Measurements from ENCODE around the gene KRTAP5-4.

DNA sequence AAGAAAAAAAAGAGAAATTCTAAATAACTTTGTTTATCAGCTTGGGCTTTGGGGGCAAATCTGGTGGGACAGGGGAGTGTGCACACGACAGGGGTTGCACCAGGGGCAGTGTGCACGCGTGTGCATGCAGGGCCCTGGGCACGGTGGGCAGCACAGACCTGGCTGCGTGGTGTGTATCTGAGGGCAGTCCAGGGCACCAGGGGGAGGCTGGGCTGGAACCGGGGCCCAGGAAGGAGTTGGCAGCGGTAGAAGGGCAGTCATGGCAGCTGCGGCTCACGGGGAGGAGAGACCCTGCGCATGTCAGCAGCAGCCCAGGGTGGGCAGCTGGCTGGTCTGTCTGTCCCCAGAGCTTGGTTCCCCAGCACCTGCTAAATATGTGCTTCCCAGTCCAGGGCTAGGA is 11.9 kb upstream of the KRTAP5-4 start:
- TF ChIP-seq, protein P1, sequence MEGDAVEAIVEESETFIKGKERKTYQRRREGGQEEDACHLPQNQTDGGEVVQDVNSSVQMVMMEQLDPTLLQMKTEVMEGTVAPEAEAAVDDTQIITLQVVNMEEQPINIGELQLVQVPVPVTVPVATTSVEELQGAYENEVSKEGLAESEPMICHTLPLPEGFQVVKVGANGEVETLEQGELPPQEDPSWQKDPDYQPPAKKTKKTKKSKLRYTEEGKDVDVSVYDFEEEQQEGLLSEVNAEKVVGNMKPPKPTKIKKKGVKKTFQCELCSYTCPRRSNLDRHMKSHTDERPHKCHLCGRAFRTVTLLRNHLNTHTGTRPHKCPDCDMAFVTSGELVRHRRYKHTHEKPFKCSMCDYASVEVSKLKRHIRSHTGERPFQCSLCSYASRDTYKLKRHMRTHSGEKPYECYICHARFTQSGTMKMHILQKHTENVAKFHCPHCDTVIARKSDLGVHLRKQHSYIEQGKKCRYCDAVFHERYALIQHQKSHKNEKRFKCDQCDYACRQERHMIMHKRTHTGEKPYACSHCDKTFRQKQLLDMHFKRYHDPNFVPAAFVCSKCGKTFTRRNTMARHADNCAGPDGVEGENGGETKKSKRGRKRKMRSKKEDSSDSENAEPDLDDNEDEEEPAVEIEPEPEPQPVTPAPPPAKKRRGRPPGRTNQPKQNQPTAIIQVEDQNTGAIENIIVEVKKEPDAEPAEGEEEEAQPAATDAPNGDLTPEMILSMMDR (conservative IDR thresholded peaks at IDR 0.05 in 1 of 2, IDR thresholded peaks at IDR 0.05 in 1 of 2; ENCODE audit: low read depth in 1 of 2, low read length in 2 of 2), result no peak
- no peak for TF ChIP-seq EZH2 (IDR thresholded peaks at IDR 0.05; ENCODE audit: low read length, missing control alignments)
